DMS 273 (cell line): ENCODE measurements around the gene ACAA1.
"Not testable (repeated sequence)": the region's sequence is repeated elsewhere in the genome, so short reads cannot be mapped to it uniquely, and the experiment has no call there.

Source experiments
- DNase-seq: peaks from one replicate; lab custom pipeline; 2025; ENCODE audit not compliant: unreplicated experiment; lab: John Stamatoyannopoulos, UW

The ACAA1 gene

DNA sequence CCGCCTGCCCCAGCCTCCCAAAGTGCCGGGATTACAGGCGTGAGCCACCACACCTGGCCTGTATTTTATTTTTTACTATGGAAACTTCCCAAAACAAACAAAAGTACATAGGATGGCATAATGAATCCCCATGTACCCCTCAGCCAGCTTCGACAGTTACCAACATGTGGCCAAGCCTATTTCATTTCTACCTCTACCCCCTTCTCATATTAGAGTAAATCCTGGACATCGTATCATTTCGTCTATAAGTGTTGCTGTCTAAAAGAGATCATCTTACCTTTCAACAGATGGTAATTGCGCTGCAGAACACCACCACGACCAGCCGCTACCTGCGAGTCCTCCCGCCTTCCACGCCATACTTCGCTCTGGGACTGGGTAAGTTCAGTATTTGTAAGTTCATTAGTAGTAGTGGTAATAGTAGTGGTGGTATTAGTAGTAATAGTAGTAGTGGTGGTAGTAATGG lies 53.0 kb downstream of the ACAA1 start:
- DNase-seq, result no peak

DNA sequence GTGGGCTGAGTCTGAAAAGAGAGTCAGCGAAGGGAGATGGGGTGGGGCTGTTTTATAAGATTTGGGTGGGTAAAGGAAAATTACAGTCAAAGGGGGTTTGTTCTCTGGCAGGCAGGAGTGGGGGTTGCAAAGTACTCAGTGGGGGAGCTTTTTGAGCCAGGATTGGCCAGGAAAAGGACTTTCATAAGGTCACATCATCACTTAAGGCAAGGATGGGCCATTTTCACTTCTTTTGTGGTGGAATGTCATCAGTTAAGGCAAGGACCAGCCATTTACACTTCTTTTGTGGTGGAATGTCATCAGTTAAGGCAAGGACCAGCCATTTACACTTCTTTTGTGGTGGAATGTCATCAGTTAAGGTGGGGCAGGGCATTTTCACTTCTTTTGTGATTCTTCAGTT lies 53.7 kb downstream of the ACAA1 start:
- DNase-seq, result not testable (repeated sequence)

DNA sequence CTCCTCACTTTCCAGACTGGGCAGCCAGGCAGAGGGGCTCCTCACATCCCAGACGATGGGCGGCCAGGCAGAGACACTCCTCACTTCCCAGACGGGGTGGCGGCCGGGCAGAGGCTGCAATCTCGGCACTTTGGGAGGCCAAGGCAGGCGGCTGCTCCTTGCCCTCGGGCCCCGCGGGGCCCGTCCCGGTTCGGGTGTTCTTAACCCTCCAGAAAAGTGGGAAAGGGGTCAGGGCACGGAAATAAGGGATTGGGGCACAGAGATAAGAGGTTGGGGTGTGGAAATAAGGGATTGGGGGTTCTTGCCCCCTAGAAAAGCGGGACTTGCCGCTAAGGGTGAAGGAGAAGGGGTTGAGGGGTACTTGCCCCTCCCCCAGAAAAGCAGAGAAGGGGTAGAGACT lies 54.6 kb downstream of the ACAA1 start:
- not testable (repeated sequence) for DNase-seq

DNA sequence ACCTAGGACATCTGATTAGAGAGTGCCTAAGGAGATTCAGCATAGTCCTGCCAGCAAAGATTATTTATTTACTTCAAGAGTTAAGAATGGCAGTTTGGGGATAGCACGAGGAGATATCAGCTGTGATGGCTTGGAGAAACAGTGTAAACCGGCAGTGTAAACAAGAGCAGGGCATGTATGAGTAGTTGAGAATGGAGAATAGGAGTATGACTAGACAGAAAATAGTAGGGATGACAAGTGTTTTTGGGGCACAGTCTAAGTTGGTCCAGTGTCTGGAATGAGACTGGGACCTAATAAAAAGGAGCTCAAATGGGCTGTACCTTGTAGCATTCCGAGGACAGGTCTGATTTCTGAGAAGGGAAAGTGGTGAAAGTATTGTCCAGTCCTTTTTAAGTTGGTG lies 59.9 kb downstream of the ACAA1 start:
- DNase-seq, result not testable (repeated sequence)
